Endothelial cell of umbilical vein (primary cell): Measurements from ENCODE around the gene PRKCG. TPM values are rescaled to one million over a fixed set of nuclear protein-coding genes. Genes with fewer than 3 reads are reported as not detected.

Experiments
- BruUV-seq: library from RNA; stranded (reverse); fragments of 400-500 nt; replicated peaks from 2 replicates; lab custom pipeline; 2021; lab: Mats Ljungman, UMichigan
- CTCF ChIA-PET: fragments of 300-600, 350-600 bp; sonication (Branson Sonifier 250); formaldehyde crosslinking; loops from one replicate; lab custom pipeline; 2021; ENCODE audit warnings: antibody characterized with exemption, inconsistent platforms; lab: Charles Lee
- POLR2A ChIA-PET: fragments of 300-600, 350-600 bp; sonication (Branson Sonifier 250); formaldehyde crosslinking; loops from one replicate; lab custom pipeline; 2021; ENCODE audit warnings: antibody characterized with exemption, inconsistent platforms; lab: Charles Lee
- DNase-seq: peaks from one replicate; pipeline ENCODE4 v3.0.0-alpha.2; 2011; ENCODE audit warnings: low read depth, low spot score
- FAIRE-seq: peaks from 2 replicates; lab custom pipeline; 2011; peaks lifted over from hg19 to GRCh38; lab: Jason Lieb, UNC
- H2AFZ ChIP-seq: 2 replicates; pipeline ENCODE4 v1.6.0; 2012; ENCODE audit warnings: low read depth, low read length, control low read depth, inconsistent platforms
- H3K27ac ChIP-seq: 2 replicates; pipeline ENCODE4 v1.5.1; 2011; ENCODE audit warnings: low read depth, mild to moderate bottlenecking, control low read depth, low read length, moderate library complexity; ENCODE audit not compliant: insufficient read depth
- H3K27me3 ChIP-seq, 2 experiments: 2 replicates each; pipeline versions ENCODE4 v1.6.0 to v1.6.1; 2011; ENCODE audit warnings: low read length in 2 of 2, mixed read lengths in 1 of 2; ENCODE audit not compliant: control insufficient read depth in 2 of 2, insufficient read depth in 2 of 2
- H3K36me3 ChIP-seq, 2 experiments: 2 replicates in 1 of 2; 3 replicates in 1 of 2; pipeline ENCODE4 v1.5.1; 2011; ENCODE audit warnings: low read length in 2 of 2, mild to moderate bottlenecking in 1 of 2, moderate library complexity in 1 of 2; ENCODE audit not compliant: control insufficient read depth in 2 of 2, insufficient read depth in 2 of 2; ENCODE audit errors: extremely low read depth in 1 of 2
- H3K4me1 ChIP-seq: 3 replicates; pipeline ENCODE4 v1.5.1; 2011; ENCODE audit warnings: mild to moderate bottlenecking, low read length; ENCODE audit not compliant: control insufficient read depth, insufficient read depth; ENCODE audit errors: extremely low read depth
- H3K4me2 ChIP-seq: 2 replicates; pipeline ENCODE4 v1.6.1; 2011; ENCODE audit warnings: low read length, control low read depth, mixed read lengths; ENCODE audit not compliant: insufficient read depth
- H3K4me3 ChIP-seq, 3 experiments: fragments of 200-600 bp in 1 of 3; sonication (generic), shearing (Covaris generic) in 1 of 3; replicated peaks in 1 of 3; 2 replicates each; pipeline ENCODE4 v1.5.1; 2011 to 2016; ENCODE audit warnings: control low read depth in 3 of 3, low read length in 3 of 3, mild to moderate bottlenecking in 2 of 3, inconsistent platforms in 1 of 3, low read depth in 1 of 3, moderate library complexity in 1 of 3; ENCODE audit not compliant: insufficient read depth in 1 of 3
- H3K79me2 ChIP-seq: 2 replicates; pipeline ENCODE4 v1.6.0; 2012; ENCODE audit warnings: low read length, inconsistent platforms; ENCODE audit not compliant: control insufficient read depth, insufficient read depth
- H3K9ac ChIP-seq: replicated peaks from 2 replicates; pipeline ENCODE3; 2011; ENCODE audit warnings: low read length, control low read depth; ENCODE audit not compliant: insufficient read depth; ENCODE audit errors: extremely low read depth
- H3K9me1 ChIP-seq: replicated peaks from 3 replicates; pipeline ENCODE4 v1.6.0; 2011; ENCODE audit warnings: mild to moderate bottlenecking, low read length; ENCODE audit not compliant: control insufficient read depth, insufficient read depth; ENCODE audit errors: extremely low read depth
- H3K9me3 ChIP-seq: replicated peaks from 2 replicates; pipeline ENCODE4 v1.5.1; 2012; ENCODE audit warnings: low read length, inconsistent platforms; ENCODE audit not compliant: control insufficient read depth, insufficient read depth
- H4K20me1 ChIP-seq: replicated peaks from 2 replicates; pipeline ENCODE3; 2011; ENCODE audit warnings: mild to moderate bottlenecking, low read length; ENCODE audit not compliant: control insufficient read depth, insufficient read depth; ENCODE audit errors: extremely low read depth
- CTCF ChIP-seq, 2 donors: IDR thresholded peaks; 1 replicate in 1 of 2; 2 replicates in 1 of 2; pipeline ENCODE4 v1.5.1; 2011; ENCODE audit warnings: low read length in 2 of 2, mild to moderate bottlenecking in 2 of 2, moderate library complexity in 2 of 2, control low read depth in 1 of 2, inconsistent platforms in 1 of 2, low read depth in 1 of 2; ENCODE audit not compliant: insufficient read depth in 1 of 2; ENCODE audit errors: extremely low read depth in 1 of 2
- EZH2 ChIP-seq: IDR thresholded peaks from 2 replicates; pipeline ENCODE4 v1.6.1; 2012; ENCODE audit warnings: borderline replicate concordance, low read depth, mild to moderate bottlenecking, moderate library complexity, low read length, inconsistent platforms; ENCODE audit not compliant: severe bottlenecking
- FOS ChIP-seq: IDR thresholded peaks from 2 replicates; pipeline ENCODE4 v1.6.1; 2011; ENCODE audit warnings: mild to moderate bottlenecking, low read length, moderate library complexity, borderline replicate concordance; ENCODE audit not compliant: insufficient read depth
- GATA2 ChIP-seq: IDR thresholded peaks from 2 replicates; pipeline ENCODE4 v1.7.0; 2011; ENCODE audit warnings: low read depth, mild to moderate bottlenecking, moderate library complexity, mixed read lengths, low read length; ENCODE audit not compliant: insufficient read length, insufficient read depth
- JUN ChIP-seq: IDR thresholded peaks from 2 replicates; pipeline ENCODE4 v1.6.1; 2011; ENCODE audit warnings: borderline replicate concordance, low read depth; ENCODE audit not compliant: insufficient read length, insufficient read depth
- MAX ChIP-seq: IDR thresholded peaks from 2 replicates; pipeline ENCODE4 v1.6.1; 2011; ENCODE audit not compliant: insufficient read depth, insufficient read length
- MYC ChIP-seq: IDR thresholded peaks from one replicate; pipeline ENCODE4 v1.6.1; 2011; ENCODE audit warnings: mild to moderate bottlenecking, low read depth, low read length
- POLR2A ChIP-seq: IDR thresholded peaks from 2 replicates; pipeline ENCODE4 v1.6.1; 2012; ENCODE audit warnings: low read depth, mild to moderate bottlenecking, control low read depth, low read length
- POLR2AphosphoS5 ChIP-seq: IDR thresholded peaks from 2 replicates; pipeline ENCODE4 v1.6.1; 2012; ENCODE audit warnings: low read depth, mild to moderate bottlenecking, control low read depth, low read length, moderate library complexity; ENCODE audit not compliant: insufficient read depth
- dilution Hi-C: fragments of 300-500 bp; cut with MboI; formaldehyde crosslinking; loops from one replicate; pipeline ENCODE4 v1.15.0; 2019; ENCODE audit warnings: low sequenced_read_pairs; ENCODE audit not compliant: extremely low pct_ligation_motif_present
- intact Hi-C: fragments of 100-400 bp; cut with micrococcal nuclease; formaldehyde crosslinking; loops from one replicate; pipeline ENCODE4 v1.10.0; 2022
- polyA plus RNA-seq, 4 experiments: library from polyadenylated mRNA; depleted of rRNA in 3 of 4; stranded (reverse) in 3 of 4; unstranded in 1 of 4; fragments of >200 nt; gene quantifications; 2 replicates each; pipeline versions ENCODE4 v1.2.1 to v1.2.3, GENCODE V29; 2011 to 2012; ENCODE audit warnings: missing spikeins in 1 of 4
- total RNA-seq: library from RNA; stranded (reverse); gene quantifications from 2 replicates; pipeline ENCODE4 v1.2.3, GENCODE V29; 2021

Gene PRKCG
- total and polyA plus RNA-seq, 2 donors (not counting 3 experiments of a cell fraction or from before 2014, with no cell fraction given), result 0.07 TPM; not detected in 1

GRCh38 chr19:53865918-53866864, 15.8 kb upstream of the PRKCG start:
- Histone ChIP-seq H3K9ac (peak overlapping the region; percentile 98), H3K4me2 (peak overlapping the region; percentile 78), H3K9me1 (no peaks in the 10 kb centered on the region), H3K79me2 (peaks cover 20% of the 10 kb centered on the region), H3K4me1 (peaks cover 15% of the 10 kb centered on the region), H3K27me3 (no peaks in the 10 kb centered on the region), H3K9me3 (no peaks in the 10 kb centered on the region), H4K20me1 (no peaks in the 10 kb centered on the region), H3K36me3 (no peaks in the 10 kb centered on the region), H3K4me3 (peak overlapping the region in 2 of 3 experiments; percentile 35 to 39), H3K27ac (peak overlapping the region; percentile 100), H2AFZ (peak overlapping the region; percentile 78)
- intact Hi-C loops, result loop anchor here (2.0 to 5.0 kb wide), 2 partner anchors 57 to 596 kb away; partner anchors contain the start of gene LENG9
- CTCF ChIA-PET, result interaction anchor here (0.8 to 3.6 kb wide), 13 partner anchors 9 to 164 kb away, joined by 3 to 29 read pairs (median 3); partner anchors contain the start of gene PRKCG
- POLR2A ChIA-PET, result interaction anchor here (0.9 kb wide), 1 partner anchor 17 kb away, joined by 3 read pairs; no protein-coding TSS in a partner anchor
- FAIRE-seq, result peak; percentile 74
- dilution Hi-C loops, result no loop called here
- TF ChIP-seq POLR2AphosphoS5 (peak; percentile 25), GATA2 (no peak)
- peak; percentile 35 for DNase-seq
- no TSS peak for BruUV-seq

- Histone ChIP-seq H3K4me3 (peak overlapping the region in 1 of 3 experiments; percentile 7), H3K27me3 (no peaks in the 10 kb centered on the region), H3K4me1 (peaks cover 15% of the 10 kb centered on the region), H3K9me3 (no peaks in the 10 kb centered on the region), H4K20me1 (no peaks in the 10 kb centered on the region), H3K27ac (peak overlapping the region; percentile 100), H3K9ac (peak overlapping the region; percentile 98), H3K4me2 (peak overlapping the region; percentile 78), H2AFZ (peak overlapping the region; percentile 18), H3K9me1 (no peaks in the 10 kb centered on the region), H3K36me3 (no peaks in the 10 kb centered on the region), H3K79me2 (peaks cover 24% of the 10 kb centered on the region)
- dilution Hi-C loops, result no loop called here
- ChIA-PET POLR2A (interaction anchor here (1.2 to 1.6 kb wide), 4 partner anchors 12 to 270 kb away, joined by 3 to 7 read pairs (median 5); partner anchors contain the start of gene CNOT3), CTCF (interaction anchor here (1.0 to 3.6 kb wide), 11 partner anchors 12 to 163 kb away, joined by 3 to 29 read pairs (median 5); partner anchors contain the start of gene PRKCG)
- intact Hi-C loops, result loop anchor here (1.0 to 5.0 kb wide), 10 partner anchors 12 to 595 kb away; partner anchors contain the start of genes CNOT3 and LENG9
- BruUV-seq, result TSS peak; percentile 13
- TF ChIP-seq POLR2A (no peak), CTCF (IDR thresholded peaks at IDR 0.05; ENCODE audit: extremely low read depth in 1 of 2, insufficient read depth in 1 of 2, low read depth in 1 of 2, low read length in 2 of 2) (no peak), MYC (no peak), JUN (no peak), EZH2 (no peak), POLR2AphosphoS5 (no peak), FOS (no peak), GATA2 (no peak), MAX (no peak)
- DNase-seq, result no peak
- FAIRE-seq, result no peak
Measured at GRCh38 chr19:53866865-53867224, 15.2 kb upstream of the PRKCG start.
